Osteoblast (primary cell): ENCODE measurements around the gene PAX5. TPM values are rescaled to one million over a fixed set of nuclear protein-coding genes. Genes with fewer than 3 reads are reported as not detected.

Experiments used
- DNase-seq: peaks from one replicate; pipeline ENCODE4 v3.0.0; 2011; ENCODE audit warnings: low spot score, mixed read lengths; ENCODE audit not compliant: insufficient read length; ENCODE audit errors: missing footprints
- H2AFZ ChIP-seq: 2 replicates; pipeline ENCODE4 v1.6.0; 2011; ENCODE audit warnings: mild to moderate bottlenecking, low read length
- H3K27ac ChIP-seq: 2 replicates; pipeline ENCODE4 v1.5.1; 2011; ENCODE audit warnings: mild to moderate bottlenecking, low read depth, low read length, moderate library complexity
- H3K27me3 ChIP-seq: 2 replicates; pipeline ENCODE4 v1.6.0; 2012; ENCODE audit warnings: mild to moderate bottlenecking, control low read depth, inconsistent platforms, low read length, moderate library complexity; ENCODE audit not compliant: insufficient read depth
- H3K36me3 ChIP-seq: 2 replicates; pipeline ENCODE4 v1.5.1; 2011; ENCODE audit warnings: mild to moderate bottlenecking, low read length, control low read depth, moderate library complexity; ENCODE audit not compliant: insufficient read depth
- H3K4me1 ChIP-seq: 2 replicates; pipeline ENCODE4 v1.5.1; 2011; ENCODE audit warnings: mild to moderate bottlenecking, low read length, control low read depth, moderate library complexity; ENCODE audit not compliant: insufficient read depth
- H3K4me2 ChIP-seq: 2 replicates; pipeline ENCODE4 v1.6.0; 2011; ENCODE audit warnings: mild to moderate bottlenecking, low read length; ENCODE audit not compliant: insufficient read depth
- H3K4me3 ChIP-seq: fragments of 200-600 bp; sonication (generic); 3 replicates; pipeline ENCODE4 v1.5.1; 2012; ENCODE audit warnings: mild to moderate bottlenecking, low read length, inconsistent platforms; ENCODE audit not compliant: insufficient read depth
- H3K79me2 ChIP-seq: 2 replicates; pipeline ENCODE4 v1.6.0; 2012; ENCODE audit warnings: mild to moderate bottlenecking, low read length, control low read depth, inconsistent platforms; ENCODE audit not compliant: insufficient read depth
- H3K9me3 ChIP-seq: 2 replicates; pipeline ENCODE4 v1.5.1; 2011; ENCODE audit warnings: low read depth, low read length, control low read depth
- H4K20me1 ChIP-seq: 2 replicates; pipeline ENCODE4 v1.6.0; 2012; ENCODE audit warnings: mild to moderate bottlenecking, low read length, control low read depth; ENCODE audit not compliant: insufficient read depth
- total RNA-seq: library from RNA; depleted of rRNA; stranded (reverse); fragments of >200 nt; gene quantifications from 2 replicates; pipeline ENCODE4 v1.2.3, GENCODE V29; 2012
- TF ChIP-seq, protein P1 (sequence below): IDR thresholded peaks from 2 replicates; pipeline ENCODE4 v1.5.1; 2011; ENCODE audit warnings: mild to moderate bottlenecking, low read depth, low read length, moderate library complexity; ENCODE audit errors: extremely low read depth

The PAX5 gene
- total RNA-seq, 1 donor, result not detected

DNA sequence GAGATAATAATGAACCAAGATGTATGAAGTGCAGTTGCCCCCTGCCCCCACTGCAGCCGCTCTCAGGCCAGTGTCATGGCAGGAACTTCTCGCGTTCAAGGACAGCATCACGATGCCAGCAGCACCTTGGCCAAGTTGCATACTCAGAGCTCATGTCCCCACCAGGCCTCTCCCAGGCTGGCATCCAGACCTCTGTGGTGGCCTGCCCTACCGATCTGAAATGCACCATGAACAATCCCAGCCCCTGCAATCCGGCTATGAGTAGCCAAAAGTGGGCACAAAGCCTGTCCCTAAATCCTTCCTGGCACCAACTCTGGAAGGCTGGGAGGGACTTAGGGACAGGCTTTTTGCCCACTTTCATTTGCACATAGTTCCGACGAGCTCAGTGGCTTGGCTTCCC lies 140.9 kb downstream of the PAX5 start:
- no peaks in the 10 kb centered on the region for H3K79me2 ChIP-seq
- peaks cover 83% of the 10 kb centered on the region for H3K27me3 ChIP-seq
- H3K4me2 ChIP-seq, result no peak overlapping the region
- no peaks in the 10 kb centered on the region for H3K9me3 ChIP-seq
- no peak overlapping the region for H2AFZ ChIP-seq
- TF ChIP-seq, protein P1, sequence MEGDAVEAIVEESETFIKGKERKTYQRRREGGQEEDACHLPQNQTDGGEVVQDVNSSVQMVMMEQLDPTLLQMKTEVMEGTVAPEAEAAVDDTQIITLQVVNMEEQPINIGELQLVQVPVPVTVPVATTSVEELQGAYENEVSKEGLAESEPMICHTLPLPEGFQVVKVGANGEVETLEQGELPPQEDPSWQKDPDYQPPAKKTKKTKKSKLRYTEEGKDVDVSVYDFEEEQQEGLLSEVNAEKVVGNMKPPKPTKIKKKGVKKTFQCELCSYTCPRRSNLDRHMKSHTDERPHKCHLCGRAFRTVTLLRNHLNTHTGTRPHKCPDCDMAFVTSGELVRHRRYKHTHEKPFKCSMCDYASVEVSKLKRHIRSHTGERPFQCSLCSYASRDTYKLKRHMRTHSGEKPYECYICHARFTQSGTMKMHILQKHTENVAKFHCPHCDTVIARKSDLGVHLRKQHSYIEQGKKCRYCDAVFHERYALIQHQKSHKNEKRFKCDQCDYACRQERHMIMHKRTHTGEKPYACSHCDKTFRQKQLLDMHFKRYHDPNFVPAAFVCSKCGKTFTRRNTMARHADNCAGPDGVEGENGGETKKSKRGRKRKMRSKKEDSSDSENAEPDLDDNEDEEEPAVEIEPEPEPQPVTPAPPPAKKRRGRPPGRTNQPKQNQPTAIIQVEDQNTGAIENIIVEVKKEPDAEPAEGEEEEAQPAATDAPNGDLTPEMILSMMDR, result no peak
- no peaks in the 10 kb centered on the region for H3K36me3 ChIP-seq
- no peaks in the 10 kb centered on the region for H3K4me1 ChIP-seq
- no peak for DNase-seq
- no peaks in the 10 kb centered on the region for H4K20me1 ChIP-seq
- no peak overlapping the region for H3K27ac ChIP-seq
- H3K4me3 ChIP-seq, result no peak overlapping the region

DNA sequence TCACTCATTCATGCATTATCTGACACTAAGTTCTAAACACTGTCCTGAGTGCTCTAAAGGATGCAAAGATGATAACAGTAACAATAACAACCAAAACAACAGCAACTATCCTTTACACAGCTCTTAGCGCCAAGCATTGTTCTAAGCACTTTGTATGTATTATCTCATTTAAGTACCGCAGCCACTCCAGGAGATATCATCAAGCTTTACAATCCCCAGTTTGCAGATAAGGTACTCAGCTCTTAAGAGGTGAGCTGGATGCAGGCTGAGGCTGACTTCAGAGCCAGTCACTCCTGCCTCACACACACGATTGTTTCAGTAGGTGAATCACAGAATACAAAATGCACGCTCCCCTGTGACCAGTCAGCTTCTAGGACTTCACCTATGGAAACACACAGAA lies 141.8 kb downstream of the PAX5 start:
- H3K79me2 ChIP-seq, result no peaks in the 10 kb centered on the region
- H2AFZ ChIP-seq, result no peak overlapping the region
- H3K4me3 ChIP-seq, result no peak overlapping the region
- TF ChIP-seq, protein P1, result no peak
- peaks cover 82% of the 10 kb centered on the region for H3K27me3 ChIP-seq
- DNase-seq, result no peak
- H4K20me1 ChIP-seq, result no peaks in the 10 kb centered on the region
- H3K4me2 ChIP-seq, result no peak overlapping the region
- no peaks in the 10 kb centered on the region for H3K36me3 ChIP-seq
- no peaks in the 10 kb centered on the region for H3K4me1 ChIP-seq
- no peak overlapping the region for H3K27ac ChIP-seq
- H3K9me3 ChIP-seq, result no peaks in the 10 kb centered on the region

DNA sequence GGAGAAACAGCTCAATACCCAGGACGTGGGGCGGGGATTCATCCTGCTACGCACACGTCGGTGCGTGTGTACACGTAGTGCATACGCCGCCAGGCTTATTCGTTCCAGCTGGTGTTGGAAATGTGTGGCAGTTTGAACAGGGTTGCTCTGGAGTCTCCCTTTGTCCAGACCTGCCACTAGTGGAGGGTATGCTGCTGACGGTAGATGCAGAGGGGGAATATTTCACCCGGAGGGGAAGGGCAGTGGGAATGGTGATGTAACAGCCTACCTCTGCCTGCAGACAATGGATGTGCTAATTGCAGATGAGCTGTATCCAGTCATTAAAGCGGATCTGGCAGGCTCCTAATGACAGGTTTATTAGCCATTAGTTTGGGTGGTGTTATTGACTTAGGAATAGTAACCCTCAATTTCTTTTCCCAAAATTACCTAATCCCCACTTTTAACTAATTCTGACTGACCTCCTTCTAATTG lies 142.7 kb downstream of the PAX5 start:
- H3K4me3 ChIP-seq, result no peak overlapping the region
- H4K20me1 ChIP-seq, result no peaks in the 10 kb centered on the region
- no peaks in the 10 kb centered on the region for H3K79me2 ChIP-seq
- DNase-seq, result no peak
- H3K36me3 ChIP-seq, result no peaks in the 10 kb centered on the region
- H2AFZ ChIP-seq, result no peak overlapping the region
- no peaks in the 10 kb centered on the region for H3K4me1 ChIP-seq
- H3K27me3 ChIP-seq, result peaks cover 76% of the 10 kb centered on the region
- no peak overlapping the region for H3K4me2 ChIP-seq
- H3K27ac ChIP-seq, result no peak overlapping the region
- no peaks in the 10 kb centered on the region for H3K9me3 ChIP-seq
- TF ChIP-seq, protein P1, result no peak

DNA sequence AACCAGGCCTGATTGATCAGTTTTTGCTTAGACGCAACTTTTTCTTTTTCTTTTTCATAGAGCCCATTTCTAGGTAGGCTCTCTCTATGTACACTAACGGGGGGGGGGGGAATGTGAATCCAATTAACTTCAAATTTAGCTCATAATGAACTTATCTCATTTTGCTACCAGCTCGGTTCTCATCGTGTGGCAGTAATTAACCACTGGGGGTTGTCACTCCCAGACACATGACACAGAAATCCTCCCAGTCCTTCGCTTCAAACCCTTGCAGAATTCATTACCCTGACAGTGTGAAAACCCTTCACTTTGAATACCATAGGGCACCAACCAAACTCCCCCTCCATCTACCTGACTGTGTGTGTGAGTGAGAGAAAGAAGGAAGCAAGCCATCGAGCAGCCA lies 144.2 kb downstream of the PAX5 start:
- TF ChIP-seq, protein P1, result no peak
- H3K4me2 ChIP-seq, result no peak overlapping the region
- DNase-seq, result no peak
- H3K9me3 ChIP-seq, result no peaks in the 10 kb centered on the region
- H2AFZ ChIP-seq, result no peak overlapping the region
- no peaks in the 10 kb centered on the region for H3K36me3 ChIP-seq
- H3K79me2 ChIP-seq, result no peaks in the 10 kb centered on the region
- H3K27ac ChIP-seq, result no peak overlapping the region
- peaks cover 72% of the 10 kb centered on the region for H3K27me3 ChIP-seq
- H3K4me3 ChIP-seq, result no peak overlapping the region
- no peaks in the 10 kb centered on the region for H4K20me1 ChIP-seq
- no peaks in the 10 kb centered on the region for H3K4me1 ChIP-seq
